Measurements from ENCODE around the gene XPO5.
A peak's percentile ranks its signal among the peaks of the same experiment; 100 is the strongest.

Gene XPO5

GRCh38 chr6:43575772-43576551, at the start of gene XPO5, which contains the start of gene POLH:
Gene XPO5, minus strand, starts transcription at chr6:43576038. Its CDS starts 174 bp downstream, at chr6:43575864.
Gene POLH, plus strand, starts transcription at chr6:43576185. Its CDS starts 6,135 bp downstream, at chr6:43582320.
- TF ChIP-seq CTCF (conservative IDR thresholded peaks at IDR 0.05), result peak; percentile 61
- peak within 1 kb of the TSS; percentile 90 for H3K27ac ChIP-seq

DNA sequence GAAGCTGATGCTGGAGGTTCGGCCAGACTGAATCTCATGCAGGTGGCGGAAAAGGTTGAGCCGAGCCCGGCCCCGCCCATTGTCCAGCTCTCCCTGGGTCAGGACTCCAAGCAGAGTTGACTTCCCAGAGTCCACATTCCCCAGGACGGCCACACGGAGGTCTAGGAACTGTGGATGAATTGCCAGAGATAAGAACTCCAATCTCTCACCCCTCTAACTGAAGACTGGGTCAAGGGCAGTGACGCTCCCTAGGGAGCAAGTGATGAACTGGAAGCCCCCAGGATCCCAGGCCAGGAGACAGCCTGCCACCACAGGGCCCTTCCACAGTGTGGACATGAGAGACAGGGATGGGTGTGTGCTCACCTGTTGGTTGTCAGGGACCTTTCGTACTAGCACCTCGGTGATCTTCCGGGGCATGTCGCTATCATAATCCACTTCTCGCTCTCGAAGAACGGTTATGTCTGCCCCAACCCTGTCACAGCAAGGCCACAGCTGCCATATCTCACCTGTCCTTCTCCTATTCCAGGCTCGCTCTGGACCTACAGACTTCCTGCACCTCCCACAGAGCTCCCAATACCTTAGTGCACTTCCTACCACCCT, 49.7 kb upstream of the XPO5 start:
- TF ChIP-seq CTCF (conservative IDR thresholded peaks at IDR 0.05), result no peak
- H3K27ac ChIP-seq, result no peak overlapping the region

DNA sequence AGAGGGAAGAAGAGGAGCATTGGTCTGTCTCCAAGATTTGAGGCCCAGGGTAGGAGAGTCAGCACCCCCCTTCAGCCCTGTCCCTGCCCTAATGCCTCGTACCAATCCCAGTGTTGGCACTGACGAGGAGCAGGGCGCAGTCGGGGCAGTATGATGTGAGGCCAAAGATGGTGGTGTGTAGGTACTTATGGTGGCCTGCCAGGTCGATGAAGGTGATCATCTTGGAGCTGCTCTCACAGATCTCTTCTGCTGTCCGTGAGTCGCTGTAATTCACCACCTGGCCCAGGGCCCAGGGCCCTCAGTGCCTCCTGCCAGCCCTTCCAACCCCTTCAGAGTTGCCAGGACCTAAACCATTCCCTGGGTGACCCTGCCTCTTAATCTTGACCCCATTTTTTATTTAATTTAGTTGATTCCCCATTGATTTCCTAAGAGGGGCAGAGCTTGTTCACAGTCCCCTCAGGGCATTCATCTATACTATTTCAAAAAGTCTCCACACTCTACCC, 49.0 kb upstream of the XPO5 start:
- no peak overlapping the region for H3K27ac ChIP-seq
- TF ChIP-seq CTCF (conservative IDR thresholded peaks at IDR 0.05), result no peak

GRCh38 chr6:43623880-43624785, 48.3 kb upstream of the XPO5 start:
- TF ChIP-seq CTCF (conservative IDR thresholded peaks at IDR 0.05), result no peak
- no peak overlapping the region for H3K27ac ChIP-seq

DNA sequence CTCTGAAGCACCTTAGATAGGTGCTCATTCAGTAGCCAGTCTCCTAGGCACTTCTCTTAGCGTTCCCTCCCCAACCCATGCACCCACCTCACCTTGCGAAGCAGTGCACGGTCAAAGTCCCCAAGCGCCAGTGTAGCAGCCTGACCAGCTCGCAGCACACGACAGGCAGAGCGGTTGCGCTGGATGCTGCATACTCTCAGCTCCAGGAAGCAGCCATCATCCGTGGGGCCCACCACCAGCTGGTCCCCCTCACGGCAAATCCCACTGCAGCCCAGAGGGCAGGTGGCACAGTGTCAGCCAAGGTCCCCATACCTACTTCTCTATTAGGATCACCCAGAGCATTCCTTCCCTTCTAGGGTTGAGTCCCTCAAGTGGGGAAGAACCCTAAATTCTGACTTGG, 46.7 kb upstream of the XPO5 start:
- no peak overlapping the region for H3K27ac ChIP-seq
- TF ChIP-seq CTCF (conservative IDR thresholded peaks at IDR 0.05), result no peak

DNA sequence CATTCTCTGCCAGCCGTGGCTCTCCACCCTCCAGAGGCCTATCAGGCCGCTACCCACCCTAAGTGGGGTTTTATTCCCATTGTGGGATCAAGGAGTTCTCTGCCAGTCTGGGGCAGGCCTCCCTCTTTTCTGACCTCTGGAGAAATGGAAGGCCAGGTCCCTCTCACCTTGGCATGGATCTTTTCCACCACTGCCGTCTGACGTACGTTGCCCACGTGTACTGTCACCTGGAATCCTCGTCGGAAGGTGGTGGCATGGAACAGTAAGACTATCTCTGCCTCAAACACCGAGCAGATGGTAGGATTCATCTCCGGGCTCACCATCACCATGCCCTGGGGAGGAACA, 46.0 kb upstream of the XPO5 start:
- TF ChIP-seq CTCF (conservative IDR thresholded peaks at IDR 0.05), result no peak
- H3K27ac ChIP-seq, result no peak overlapping the region

Data from VCaP (cell line).